Activated T-cell treated with anti-CD3 and anti-CD28 coated beads for 48 hours (primary cell): Measurements from ENCODE around the gene PRLH.
"Not testable (repeated sequence)": the region's sequence is repeated elsewhere in the genome, so short reads cannot be mapped to it uniquely, and the experiment has no call there.

ENCODE experiments used
- DNase-seq: peaks from one replicate; pipeline ENCODE4 v3.0.0-alpha.2; 2020; ENCODE audit warnings: low read depth

Gene PRLH

DNA sequence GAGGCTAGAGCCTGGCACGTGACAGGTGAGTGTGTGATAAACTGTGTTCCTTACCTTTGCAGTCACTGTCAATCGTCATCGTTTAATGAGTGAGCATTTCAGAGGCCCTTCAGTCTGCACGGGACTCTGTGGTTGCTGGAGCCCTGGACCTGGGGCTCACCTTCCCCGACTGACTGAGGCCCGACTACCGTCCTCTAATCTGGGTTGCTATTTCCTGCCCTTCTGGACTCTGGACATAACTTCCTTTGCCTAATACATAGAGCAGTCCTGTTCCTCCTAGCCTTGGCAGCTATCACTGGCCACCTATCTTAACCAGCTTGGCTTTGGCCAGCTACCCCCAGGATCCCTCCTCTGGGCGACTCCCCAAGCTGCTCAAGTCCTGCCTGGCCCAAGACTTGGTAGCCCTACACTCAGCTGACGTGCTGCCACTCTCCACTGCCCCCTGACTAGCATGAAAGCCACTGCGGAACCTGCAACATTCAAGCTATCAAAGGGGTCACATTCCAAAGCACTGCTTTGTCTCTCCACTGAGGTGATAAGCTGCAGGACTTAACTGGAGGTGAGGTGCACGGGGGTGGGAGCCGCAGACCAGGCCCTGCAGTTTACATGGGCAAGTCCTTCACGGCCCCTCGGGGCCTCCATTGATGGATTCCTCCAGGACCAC, 35.2 kb downstream of the PRLH start:
- DNase-seq: no peak

DNA sequence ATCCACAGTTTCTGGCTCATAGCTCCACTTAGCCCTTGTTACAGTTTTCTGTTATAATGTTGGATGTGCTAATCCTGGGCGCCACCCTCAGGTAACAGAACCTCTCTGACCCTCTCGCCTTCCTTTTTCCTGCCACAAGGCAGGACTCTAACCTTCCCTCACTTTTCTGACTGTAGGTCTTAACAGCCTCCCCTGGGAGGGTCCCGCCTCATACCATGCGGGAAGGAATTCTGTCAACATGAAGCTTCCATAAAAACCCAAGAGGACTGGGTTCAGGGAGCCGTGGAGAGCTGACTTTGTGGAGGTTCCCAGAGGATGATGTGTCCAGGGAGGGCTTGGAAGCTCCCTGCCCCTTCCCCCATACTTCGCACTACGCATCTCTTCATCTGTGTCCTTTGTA, 36.0 kb downstream of the PRLH start:
- DNase-seq: no peak

DNA sequence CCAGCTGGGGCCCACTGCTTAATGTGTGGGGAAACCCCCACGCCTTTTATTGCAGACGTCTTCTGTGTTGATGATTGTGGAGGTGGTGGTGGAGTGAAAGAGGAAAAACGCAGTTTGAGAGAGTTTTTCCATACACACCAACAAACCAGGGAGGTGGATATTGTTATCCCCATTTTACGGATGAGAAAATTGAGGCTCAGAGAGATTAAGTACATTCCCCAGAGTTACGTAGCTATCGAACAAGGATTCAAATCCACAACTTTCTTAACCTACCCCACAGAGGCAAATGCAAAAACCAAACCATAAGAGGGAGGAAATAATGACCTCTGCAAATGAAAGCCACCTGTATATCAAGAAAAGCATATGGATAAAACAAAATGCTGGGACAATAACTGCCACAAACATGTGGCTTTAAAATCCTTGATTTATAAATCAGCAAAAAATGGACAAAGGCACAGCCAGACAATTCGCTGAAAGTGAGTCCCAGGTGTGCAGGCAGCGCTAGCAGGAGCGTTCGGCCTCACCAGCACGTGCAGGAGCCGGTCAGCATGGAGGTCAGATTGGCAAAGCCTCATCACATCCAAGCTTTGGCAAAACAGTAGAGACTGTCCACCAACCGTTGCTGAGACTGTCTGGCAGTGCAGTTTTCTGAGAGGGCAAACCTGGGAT, 36.8 kb downstream of the PRLH start:
- no peak for DNase-seq

- no peak for DNase-seq
Observed at GRCh38 chr2:237603718-237604362, 37.5 kb downstream of the PRLH start.

GRCh38 chr2:237604391-237604790, 38.0 kb downstream of the PRLH start:
- no peak for DNase-seq

DNA sequence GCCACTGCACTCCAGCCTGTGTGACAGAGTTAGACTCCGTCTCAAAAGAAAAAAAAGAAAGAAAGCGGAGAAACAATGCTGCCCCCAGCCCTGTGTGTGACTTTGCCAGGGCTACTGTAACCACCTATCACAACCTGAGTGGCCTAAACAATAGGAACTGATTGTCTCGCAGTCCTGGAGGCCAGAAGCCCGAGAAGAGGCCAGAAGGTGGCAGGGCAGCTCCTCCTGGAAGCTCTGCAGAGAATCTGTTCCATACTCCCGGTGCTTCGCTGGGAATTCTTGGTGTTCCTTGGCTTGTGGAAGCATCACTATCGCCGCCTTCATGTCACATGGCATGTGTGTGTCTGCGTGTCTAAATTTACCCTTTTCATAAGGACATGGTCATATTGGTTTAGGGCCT, 38.6 kb downstream of the PRLH start:
- no peak for DNase-seq

DNA sequence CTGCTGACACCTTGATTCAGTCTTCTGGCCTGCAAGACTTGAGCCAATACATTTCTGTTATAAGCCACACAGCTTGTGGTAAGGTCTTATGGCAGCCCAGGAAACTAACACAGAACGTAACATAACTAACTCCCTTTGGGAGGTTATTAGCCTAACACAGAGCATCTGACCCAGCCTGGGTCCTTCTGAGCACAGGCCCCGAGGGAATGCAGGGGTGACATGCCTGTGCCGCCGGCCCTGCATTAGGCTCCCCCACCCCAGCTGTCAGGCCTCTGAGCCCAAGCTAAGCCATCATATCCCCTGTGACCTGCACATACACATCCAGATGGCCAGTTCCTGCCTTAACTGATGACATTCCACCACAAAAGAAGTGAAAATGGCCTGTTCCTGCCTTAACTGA, 40.1 kb downstream of the PRLH start:
- DNase-seq: not testable (repeated sequence)

GRCh38 chr2:237612527-237613357, 46.4 kb downstream of the PRLH start:
- no peak for DNase-seq

GRCh38 chr2:237613679-237614078, 47.3 kb downstream of the PRLH start:
- no peak for DNase-seq

DNA sequence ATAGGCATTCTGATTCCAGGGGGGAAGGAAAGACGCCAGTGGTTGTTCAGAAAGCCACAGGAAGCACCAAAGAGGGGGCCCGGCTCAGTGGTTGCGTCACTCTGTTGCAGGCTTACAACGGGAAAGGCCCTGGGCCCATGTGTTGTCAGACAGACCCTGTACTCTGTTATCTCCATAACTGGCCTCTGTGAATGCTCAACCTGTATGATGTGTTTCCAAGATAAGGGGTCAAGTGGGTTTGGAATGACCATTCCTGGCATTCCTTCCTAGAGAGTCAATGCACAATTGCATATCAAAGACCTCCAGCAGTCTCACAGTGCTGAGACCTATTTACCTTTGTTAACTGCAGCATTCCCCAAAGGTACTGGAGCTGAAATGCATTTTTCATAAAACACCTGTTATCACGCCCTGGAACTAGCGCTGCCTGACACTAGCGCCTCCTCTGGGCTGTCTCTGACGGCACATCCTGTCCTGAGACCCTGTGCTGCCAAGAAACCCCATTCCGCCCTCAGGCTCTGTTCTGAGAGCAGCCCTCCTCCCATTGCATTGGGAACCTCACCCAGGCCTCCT, 47.9 kb downstream of the PRLH start:
- DNase-seq: no peak

DNA sequence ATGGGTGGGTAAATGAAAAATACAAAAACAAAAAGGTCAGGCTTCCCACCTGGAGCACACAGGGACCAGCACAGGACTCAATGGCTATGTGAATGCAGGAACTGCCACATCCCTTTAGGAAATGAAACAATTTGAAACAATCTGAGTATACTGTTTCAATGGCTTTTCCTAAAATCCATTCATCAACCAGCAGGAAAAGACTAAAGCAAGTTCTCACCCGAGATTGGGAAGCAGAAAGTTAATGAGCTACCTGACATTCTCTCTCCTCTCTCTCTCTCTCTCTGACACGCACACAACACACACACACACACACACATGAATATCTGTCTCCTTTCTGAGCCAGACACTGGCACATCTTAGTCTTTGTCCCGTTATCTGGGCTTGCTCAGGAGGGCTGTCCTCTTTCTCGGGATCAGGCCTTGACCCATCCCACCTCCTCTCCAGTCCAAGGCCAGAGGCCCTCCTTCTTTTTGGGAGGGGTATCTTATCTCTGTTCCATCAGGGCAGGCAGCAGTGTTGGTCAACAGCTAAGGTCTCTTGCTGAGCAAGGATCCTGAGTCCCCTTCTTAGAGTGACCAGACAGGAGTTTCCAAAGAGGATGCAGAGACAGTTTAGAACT, 49.4 kb downstream of the PRLH start:
- no peak for DNase-seq

GRCh38 chr2:237616373-237616733, 50.0 kb downstream of the PRLH start:
- no peak for DNase-seq
